Measurements from ENCODE around the gene RNU1-4.
"Not testable (repeated sequence)": the region's sequence is repeated elsewhere in the genome, so short reads cannot be mapped to it uniquely, and the experiment has no call there.

DNA sequence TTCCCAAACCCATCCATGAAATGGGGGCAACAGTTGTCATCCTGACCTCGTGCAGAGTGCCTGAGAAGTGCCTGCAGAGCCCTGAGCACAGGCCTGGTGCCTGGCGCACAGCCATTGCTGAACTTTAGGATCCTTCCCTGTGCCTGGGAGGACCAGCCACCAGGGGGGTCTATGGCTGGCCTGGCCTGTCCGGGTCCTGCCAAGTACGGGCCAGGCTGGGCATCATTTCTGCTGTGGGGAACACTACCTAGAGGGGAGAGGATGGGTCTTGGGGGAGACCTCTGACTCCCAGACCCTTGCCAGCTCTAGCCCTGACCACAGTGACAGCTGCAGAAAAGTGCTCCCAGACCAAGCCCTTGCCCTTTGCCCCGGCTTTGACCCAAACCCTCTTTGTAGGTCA, 28.2 kb upstream of the RNU1-4 start:
- TF ChIP-seq, protein P1, sequence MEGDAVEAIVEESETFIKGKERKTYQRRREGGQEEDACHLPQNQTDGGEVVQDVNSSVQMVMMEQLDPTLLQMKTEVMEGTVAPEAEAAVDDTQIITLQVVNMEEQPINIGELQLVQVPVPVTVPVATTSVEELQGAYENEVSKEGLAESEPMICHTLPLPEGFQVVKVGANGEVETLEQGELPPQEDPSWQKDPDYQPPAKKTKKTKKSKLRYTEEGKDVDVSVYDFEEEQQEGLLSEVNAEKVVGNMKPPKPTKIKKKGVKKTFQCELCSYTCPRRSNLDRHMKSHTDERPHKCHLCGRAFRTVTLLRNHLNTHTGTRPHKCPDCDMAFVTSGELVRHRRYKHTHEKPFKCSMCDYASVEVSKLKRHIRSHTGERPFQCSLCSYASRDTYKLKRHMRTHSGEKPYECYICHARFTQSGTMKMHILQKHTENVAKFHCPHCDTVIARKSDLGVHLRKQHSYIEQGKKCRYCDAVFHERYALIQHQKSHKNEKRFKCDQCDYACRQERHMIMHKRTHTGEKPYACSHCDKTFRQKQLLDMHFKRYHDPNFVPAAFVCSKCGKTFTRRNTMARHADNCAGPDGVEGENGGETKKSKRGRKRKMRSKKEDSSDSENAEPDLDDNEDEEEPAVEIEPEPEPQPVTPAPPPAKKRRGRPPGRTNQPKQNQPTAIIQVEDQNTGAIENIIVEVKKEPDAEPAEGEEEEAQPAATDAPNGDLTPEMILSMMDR (IDR thresholded peaks at IDR 0.05) = not testable (repeated sequence)
- not testable (repeated sequence) for TF ChIP-seq POLR2A (IDR thresholded peaks at IDR 0.05)
